ENCODE data around the gene PTPRF.

GRCh38 chr1:43570277-43570676 lies 39.6 kb downstream of the PTPRF start:
- TF ChIP-seq CTCF (IDR thresholded peaks at IDR 0.05) (no peak), ZFX (IDR thresholded peaks at IDR 0.05; ENCODE audit: borderline replicate concordance) (no peak)

Measured in 22Rv1 (cell line).